ENCODE results near the gene TRIM71. TPM values are rescaled to one million over a fixed set of nuclear protein-coding genes. Genes with fewer than 3 reads are reported as not detected.

The TRIM71 gene
- total and polyA plus RNA-seq, 2 of the 13 experiments (the other 11 are each of a cell fraction or from before 2014, with no cell fraction given), result 21.7 to 76.9 TPM

GRCh38 chr3:32781211-32781968 lies 36.4 kb upstream of the TRIM71 start (continued):
- TF ChIP-seq BRCA1 (CRISPR knock-in tag; IDR thresholded peaks at IDR 0.05), result no peak
- no peak; the same call in 1 of the 2 replicates for TF ChIP-seq SRY (CRISPR knock-in tag; IDR thresholded peaks at IDR 0.05)
- TF ChIP-seq PHF8 (CRISPR knock-in tag; IDR thresholded peaks at IDR 0.05), result peak; percentile 69
- peak; percentile 54; the same call in 1 of the 2 replicates for TF ChIP-seq BCL3 (CRISPR knock-in tag; IDR thresholded peaks at IDR 0.05)
- peak; percentile 56 for TF ChIP-seq JARID2 (CRISPR knock-in tag; IDR thresholded peaks at IDR 0.05; ENCODE audit: insufficient replicate concordance)
- peak; percentile 51; the same call in 1 of the 2 replicates for TF ChIP-seq HNF1B (CRISPR knock-in tag; IDR thresholded peaks at IDR 0.05)
- TF ChIP-seq ZBTB40 (IDR thresholded peaks at IDR 0.05), result no peak
- peak; percentile 9; the same call in 1 of the 2 replicates for TF ChIP-seq ZBTB40 (CRISPR knock-in tag; IDR thresholded peaks at IDR 0.05)
- TF ChIP-seq ZMYM4 (CRISPR knock-in tag; IDR thresholded peaks at IDR 0.05), result peak; percentile 85
- 0 out of 2 replicates have a peak, but pooled peaks have one; percentile 17 for TF ChIP-seq TARDBP (CRISPR knock-in tag; IDR thresholded peaks at IDR 0.05)
- peak; percentile 42; the same call in 1 of the 2 replicates for TF ChIP-seq ZNF263 (CRISPR knock-in tag; IDR thresholded peaks at IDR 0.05)

All from HepG2 (cell line).